Liver (tissue), 9 donors: ENCODE data around the gene SPTSSA. TPM values are rescaled to one million over a fixed set of nuclear protein-coding genes. Genes with fewer than 3 reads are reported as not detected.

Source experiments
- DNase-seq: peaks from one replicate; pipeline ENCODE4 v3.0.0-alpha.2; 2017; ENCODE audit warnings: low spot score
- H3K27ac ChIP-seq, 2 donors: one replicate each; pipeline ENCODE4 v1.7.0; 2013; ENCODE audit warnings: inconsistent platforms in 2 of 2, low read length in 2 of 2, control low read depth in 1 of 2, low read depth in 1 of 2, mild to moderate bottlenecking in 1 of 2
- H3K27me3 ChIP-seq, 4 donors: one replicate each; pipeline versions ENCODE4 v1.6.1 to v1.7.0; 2013; ENCODE audit warnings: low read length in 3 of 4, inconsistent platforms in 1 of 4, mild to moderate bottlenecking in 1 of 4, moderate library complexity in 1 of 4; ENCODE audit not compliant: control insufficient read depth in 4 of 4, insufficient read depth in 4 of 4
- H3K36me3 ChIP-seq, 4 donors: one replicate each; pipeline versions ENCODE4 v1.6.1 to v1.7.0; 2013; ENCODE audit warnings: low read length in 3 of 4, mild to moderate bottlenecking in 3 of 4, low read depth in 1 of 4, moderate library complexity in 1 of 4; ENCODE audit not compliant: control insufficient read depth in 4 of 4, insufficient read depth in 3 of 4
- H3K4me1 ChIP-seq, 4 donors: one replicate each; pipeline versions ENCODE4 v1.6.1 to v1.7.0; 2013; ENCODE audit warnings: low read length in 3 of 4, mild to moderate bottlenecking in 3 of 4, moderate library complexity in 1 of 4; ENCODE audit not compliant: control insufficient read depth in 4 of 4, insufficient read depth in 4 of 4
- H3K4me3 ChIP-seq, 3 donors: one replicate each; pipeline versions ENCODE4 v1.6.1 to v1.7.0; 2013; ENCODE audit warnings: low read length in 3 of 3, control low read depth in 1 of 3, low read depth in 1 of 3, mild to moderate bottlenecking in 1 of 3
- H3K9ac ChIP-seq, 2 donors: one replicate each; pipeline ENCODE4 v1.7.0; 2013; ENCODE audit warnings: low read length in 2 of 2, mild to moderate bottlenecking in 2 of 2, moderate library complexity in 2 of 2, control low read depth in 1 of 2, low read depth in 1 of 2
- H3K9me3 ChIP-seq, 4 donors: one replicate each; pipeline versions ENCODE4 v1.6.1 to v1.7.0; 2013; ENCODE audit warnings: low read length in 3 of 4; ENCODE audit not compliant: control insufficient read depth in 4 of 4
- ATF3 ChIP-seq: IDR thresholded peaks from 2 replicates; pipeline ENCODE4 v1.6.1; 2016; ENCODE audit warnings: antibody characterized with exemption
- CTCF ChIP-seq: fragments of 150-350 bp; IDR thresholded peaks from 2 replicates; pipeline ENCODE4 v1.5.1; 2017; ENCODE audit warnings: improper control_type of control experiment, low read depth, low read length; ENCODE audit not compliant: missing input control
- EGR1 ChIP-seq, 2 donors: IDR thresholded peaks; 2 replicates each; pipeline ENCODE4 v1.6.1; 2016 to 2018; ENCODE audit warnings: antibody characterized with exemption in 2 of 2, low read depth in 2 of 2
- FOXA1 ChIP-seq: IDR thresholded peaks from 2 replicates; pipeline ENCODE4 v1.6.1; 2016; ENCODE audit warnings: antibody characterized with exemption
- FOXA2 ChIP-seq: IDR thresholded peaks from 2 replicates; pipeline ENCODE4 v1.6.1; 2016; ENCODE audit warnings: antibody characterized with exemption
- GABPA ChIP-seq, 2 donors: IDR thresholded peaks in 1 of 2; conservative IDR thresholded peaks in 1 of 2; 2 replicates each; pipeline ENCODE4 v1.6.1; 2016; ENCODE audit warnings: antibody characterized with exemption in 2 of 2, mild to moderate bottlenecking in 1 of 2, moderate library complexity in 1 of 2
- HNF4A ChIP-seq, 2 donors: conservative IDR thresholded peaks; 2 replicates each; pipeline ENCODE4 v1.6.1; 2016; ENCODE audit warnings: antibody characterized with exemption in 2 of 2, mild to moderate bottlenecking in 2 of 2
- HNF4G ChIP-seq: IDR thresholded peaks from 2 replicates; pipeline ENCODE4 v1.6.1; 2016; ENCODE audit warnings: antibody characterized with exemption
- JUND ChIP-seq, 2 donors: IDR thresholded peaks; 2 replicates each; pipeline ENCODE4 v1.6.1; 2016; ENCODE audit warnings: antibody characterized with exemption in 2 of 2
- MAX ChIP-seq: IDR thresholded peaks from 2 replicates; pipeline ENCODE4 v1.6.1; 2016; ENCODE audit warnings: antibody characterized with exemption
- NR2F2 ChIP-seq: IDR thresholded peaks from 2 replicates; pipeline ENCODE4 v1.6.1; 2016; ENCODE audit warnings: antibody characterized with exemption
- RAD21 ChIP-seq, 2 donors: IDR thresholded peaks; 2 replicates each; pipeline ENCODE4 v1.6.1; 2016; ENCODE audit warnings: antibody characterized with exemption in 2 of 2, mild to moderate bottlenecking in 2 of 2
- REST ChIP-seq: IDR thresholded peaks from 2 replicates; pipeline ENCODE4 v1.6.1; 2016; ENCODE audit warnings: antibody characterized with exemption, mild to moderate bottlenecking
- RXRA ChIP-seq, 2 donors: IDR thresholded peaks; 2 replicates each; pipeline ENCODE4 v1.6.1; 2017 to 2018; ENCODE audit warnings: antibody characterized with exemption in 2 of 2, mild to moderate bottlenecking in 1 of 2
- SP1 ChIP-seq: IDR thresholded peaks from 2 replicates; pipeline ENCODE4 v1.6.1; 2018; ENCODE audit warnings: antibody characterized with exemption, mild to moderate bottlenecking
- TAF1 ChIP-seq: conservative IDR thresholded peaks from 2 replicates; pipeline ENCODE4 v1.6.1; 2016; ENCODE audit warnings: antibody characterized with exemption, mild to moderate bottlenecking
- YY1 ChIP-seq: IDR thresholded peaks from 2 replicates; pipeline ENCODE4 v1.6.1; 2016; ENCODE audit warnings: antibody characterized with exemption, mild to moderate bottlenecking
- ZBTB33 ChIP-seq: IDR thresholded peaks from 2 replicates; pipeline ENCODE4 v1.6.1; 2016; ENCODE audit warnings: antibody characterized with exemption
- WGBS: extraction: QIAGEN DNeasy Blood & Tissue Kit; methylation state at CpG from one replicate; pipeline ENCODE4 v1.1.7; 2013; 5-methylcytosine and 5-hydroxymethylcytosine counted together
- polyA plus RNA-seq, 2 donors: library from polyadenylated mRNA; stranded (reverse) in 1 of 2; unstranded in 1 of 2; fragments of 200-250 nt in 1 of 2; fragments of >200 nt in 1 of 2; fragmentation: Nextera tagmentation in 1 of 2; extraction: Ambion mirVana in 1 of 2; gene quantifications; one replicate each; pipeline versions ENCODE4 v1.2.1 to v1.2.3, GENCODE V29; 2013 to 2015
- total RNA-seq, 2 donors: library from RNA; depleted of rRNA; stranded (reverse); fragments of >200 nt; gene quantifications; one replicate each; pipeline ENCODE4 v1.2.3, GENCODE V29; 2014
- donor health status: healthy.
- donor health status: healthy.
- donor health status: healthy.
- donor health status: healthy.
- donor health status: healthy.

The SPTSSA gene
- total and polyA plus RNA-seq, 4 donors = 9.5 to 15.2 (median 12.1) TPM

GRCh38 chr14:34475163-34475562 lies 13.1 kb upstream of the SPTSSA start:
- WGBS = 83% methylated on average over 5 of the region's 6 CpGs
- no peaks in the 10 kb centered on the region for H3K4me1 ChIP-seq
- no peak overlapping the region for H3K27ac ChIP-seq
- no peaks in the 10 kb centered on the region for H3K36me3 ChIP-seq
- DNase-seq = no peak
- H3K27me3 ChIP-seq = no peaks in the 10 kb centered on the region
- TF ChIP-seq EGR1 (IDR thresholded peaks at IDR 0.05; ENCODE audit: low read depth in 2 of 2) (no peak), RXRA (IDR thresholded peaks at IDR 0.05) (no peak), NR2F2 (no peak), GABPA (IDR thresholded peaks at IDR 0.05 in 1 of 2, conservative IDR thresholded peaks at IDR 0.05 in 1 of 2) (no peak), JUND (IDR thresholded peaks at IDR 0.05) (no peak)
- H3K9me3 ChIP-seq = no peaks in the 10 kb centered on the region
- no peak overlapping the region for H3K4me3 ChIP-seq
- no peak overlapping the region for H3K9ac ChIP-seq

- WGBS = 88% methylated on average over 2 of the region's 2 CpGs
- TF ChIP-seq HNF4A (conservative IDR thresholded peaks at IDR 0.05) (no peak), MAX (no peak), TAF1 (no peak), EGR1 (IDR thresholded peaks at IDR 0.05; ENCODE audit: low read depth in 2 of 2) (no peak), YY1 (no peak), SP1 (no peak), FOXA1 (no peak), FOXA2 (no peak), ATF3 (no peak), RXRA (IDR thresholded peaks at IDR 0.05) (no peak), ZBTB33 (no peak), CTCF (no peak), HNF4G (no peak), RAD21 (IDR thresholded peaks at IDR 0.05) (no peak), REST (no peak), GABPA (IDR thresholded peaks at IDR 0.05 in 1 of 2, conservative IDR thresholded peaks at IDR 0.05 in 1 of 2) (no peak), NR2F2 (no peak)
Measured at GRCh38 chr14:34474187-34474679, 12.2 kb upstream of the SPTSSA start.

More at GRCh38 chr14:34474187-34474679, 12.2 kb upstream of the SPTSSA start:
- H3K9me3 ChIP-seq = no peaks in the 10 kb centered on the region
- no peaks in the 10 kb centered on the region for H3K27me3 ChIP-seq
- H3K9ac ChIP-seq = no peak overlapping the region
- DNase-seq = no peak
- H3K36me3 ChIP-seq = no peaks in the 10 kb centered on the region
- H3K27ac ChIP-seq = no peak overlapping the region
- no peaks in the 10 kb centered on the region for H3K4me1 ChIP-seq
- H3K4me3 ChIP-seq = no peak overlapping the region
